T-cell (primary cell): ENCODE data around the gene MAP4. TPM values are rescaled to one million over a fixed set of nuclear protein-coding genes. Genes with fewer than 3 reads are reported as not detected.

ENCODE experiments used
- ATAC-seq, 4 experiments: fragments of 200-7000 bp in 3 of 4; fragments of 150-1000 bp in 1 of 4; cut with Tn5 transposase; replicated peaks in 1 of 4; 1 replicate in 3 of 4; 2 replicates in 1 of 4; pipeline ENCODE4 v1.10.0; 2021; ENCODE audit warnings: moderate library complexity in 3 of 4, mild to moderate bottlenecking in 2 of 4, moderate number of reproducible peaks in 1 of 4
- CTCF ChIA-PET, 2 donors: fragments of 300-600 bp; sonication (Branson Sonifier 250); formaldehyde crosslinking; loops; one replicate each; lab custom pipeline; 2022; ENCODE audit warnings: antibody characterized with exemption in 2 of 2; lab: Charles Lee
- POLR2A ChIA-PET, 2 donors: fragments of 300-600 bp; sonication (Branson Sonifier 250); formaldehyde crosslinking; loops; one replicate each; lab custom pipeline; 2022; ENCODE audit warnings: antibody characterized with exemption in 2 of 2; lab: Charles Lee
- DNase-seq, 35 experiments: peaks; one replicate each; pipeline versions ENCODE4 v3.0.0 to v3.0.0-alpha.2; 2013 to 2023
- H3K27ac ChIP-seq: one replicate; pipeline ENCODE4 v1.5.1; 2013; ENCODE audit warnings: low read length
- H3K27me3 ChIP-seq, 2 experiments: replicated peaks in 1 of 2; 1 replicate in 1 of 2; 2 replicates in 1 of 2; pipeline versions ENCODE4 v1.6.1 to v1.7.0; 2013; ENCODE audit warnings: low read length in 1 of 2, mixed read lengths in 1 of 2; ENCODE audit not compliant: control insufficient read depth in 2 of 2, insufficient read depth in 2 of 2; ENCODE audit errors: extremely low read depth in 1 of 2
- H3K36me3 ChIP-seq, 2 donors: 1 replicate in 1 of 2; 2 replicates in 1 of 2; pipeline versions ENCODE4 v1.6.1 to v1.7.0; 2013; ENCODE audit warnings: low read length in 1 of 2; ENCODE audit not compliant: control insufficient read depth in 2 of 2, insufficient read depth in 1 of 2; ENCODE audit errors: extremely low read depth in 1 of 2
- H3K4me1 ChIP-seq, 2 experiments: 1 replicate in 1 of 2; 2 replicates in 1 of 2; pipeline versions ENCODE4 v1.6.1 to v1.7.0; 2013; ENCODE audit warnings: low read length in 2 of 2, mixed read lengths in 1 of 2; ENCODE audit not compliant: insufficient read depth in 2 of 2, control insufficient read depth in 1 of 2; ENCODE audit errors: extremely low read depth in 1 of 2
- H3K4me3 ChIP-seq, 2 donors: 1 replicate in 1 of 2; 2 replicates in 1 of 2; pipeline versions ENCODE4 v1.5.1 to v1.7.0; 2013; ENCODE audit warnings: mild to moderate bottlenecking in 2 of 2, low read length in 1 of 2, moderate library complexity in 1 of 2; ENCODE audit not compliant: control insufficient read depth in 1 of 2; ENCODE audit errors: extremely low read depth in 1 of 2
- H3K9me3 ChIP-seq: 2 replicates; pipeline ENCODE4 v1.7.0; 2013
- H3K27ac Mint-ChIP-seq, 2 donors: one replicate each; pipeline ENCODE4 v1.8.0; 2020 to 2021; ENCODE audit warnings: mild to moderate bottlenecking in 2 of 2, mixed read lengths in 2 of 2
- H3K27me3 Mint-ChIP-seq, 2 donors: one replicate each; pipeline ENCODE4 v1.8.0; 2021 to 2022; ENCODE audit warnings: mixed read lengths in 2 of 2
- H3K36me3 Mint-ChIP-seq: one replicate; pipeline ENCODE4 v1.8.0; 2021; ENCODE audit warnings: mixed read lengths
- H3K4me1 Mint-ChIP-seq, 3 donors: one replicate each; pipeline ENCODE4 v1.8.0; 2020 to 2022; ENCODE audit warnings: mixed read lengths in 3 of 3, mild to moderate bottlenecking in 1 of 3
- H3K4me3 Mint-ChIP-seq, 3 donors: one replicate each; pipeline ENCODE4 v1.8.0; 2020 to 2022; ENCODE audit warnings: mild to moderate bottlenecking in 3 of 3, mixed read lengths in 3 of 3, moderate library complexity in 3 of 3
- H3K9me3 Mint-ChIP-seq, 3 donors: one replicate each; pipeline ENCODE4 v1.8.0; 2020 to 2022; ENCODE audit warnings: mixed read lengths in 3 of 3
- WGBS: methylation state at CpG from one replicate; pipeline ENCODE4 v1.1.5; 2013; ENCODE audit warnings: missing lambda C conversion rate; ENCODE audit not compliant: insufficient coverage; 5-methylcytosine and 5-hydroxymethylcytosine counted together
- total RNA-seq, 35 experiments: library from RNA in 6 of 35; stranded (reverse) in 6 of 35; fragments of 120-200 nt in 1 of 35; gene quantifications; one replicate each; pipeline versions ENCODE4 v1.2.1 to v1.2.4 and lab custom pipeline; 2013 to 2026

Gene MAP4
- total RNA-seq, 5 donors from 2014 or later (not counting 1 experiment from before 2014, with no cell fraction given), result 60.7 to 85.1 (median 76.7) TPM

GRCh38 chr3:47901280-47901833, 114.9 kb downstream of the MAP4 start:
- POLR2A ChIA-PET, result interaction anchor here in 1 of 2 donors (0.6 kb wide), 1 partner anchor 177 kb away, joined by 3 read pairs; no protein-coding TSS in a partner anchor
- WGBS, result 100% methylated on average over 3 of the region's 7 CpGs
- DNase-seq, result no peak
- no peaks in the 10 kb centered on the region for H3K27me3 Mint-ChIP-seq
- H3K27me3 ChIP-seq, result no peaks in the 10 kb centered on the region
- no peak overlapping the region for H3K27ac ChIP-seq
- no peaks in the 10 kb centered on the region for H3K9me3 Mint-ChIP-seq
- peaks cover 0 to 3% of the 10 kb centered on the region in 2 experiments for H3K4me1 ChIP-seq
- no peak overlapping the region for H3K27ac Mint-ChIP-seq
- peaks cover 10 to 19% (median 10%) of the 10 kb centered on the region in 3 donors for H3K4me1 Mint-ChIP-seq
- CTCF ChIA-PET, result interaction anchor here in 1 of 2 donors (1.1 kb wide), 1 partner anchor 89 kb away, joined by 5 read pairs; no protein-coding TSS in a partner anchor
- no peaks in the 10 kb centered on the region for H3K9me3 ChIP-seq
- no peak overlapping the region for H3K4me3 ChIP-seq
- no peak overlapping the region for H3K4me3 Mint-ChIP-seq
- H3K36me3 ChIP-seq, result peaks cover 0 to 2% of the 10 kb centered on the region in 2 donors
- no peak for ATAC-seq
- H3K36me3 Mint-ChIP-seq, result peaks cover 13% of the 10 kb centered on the region

DNA sequence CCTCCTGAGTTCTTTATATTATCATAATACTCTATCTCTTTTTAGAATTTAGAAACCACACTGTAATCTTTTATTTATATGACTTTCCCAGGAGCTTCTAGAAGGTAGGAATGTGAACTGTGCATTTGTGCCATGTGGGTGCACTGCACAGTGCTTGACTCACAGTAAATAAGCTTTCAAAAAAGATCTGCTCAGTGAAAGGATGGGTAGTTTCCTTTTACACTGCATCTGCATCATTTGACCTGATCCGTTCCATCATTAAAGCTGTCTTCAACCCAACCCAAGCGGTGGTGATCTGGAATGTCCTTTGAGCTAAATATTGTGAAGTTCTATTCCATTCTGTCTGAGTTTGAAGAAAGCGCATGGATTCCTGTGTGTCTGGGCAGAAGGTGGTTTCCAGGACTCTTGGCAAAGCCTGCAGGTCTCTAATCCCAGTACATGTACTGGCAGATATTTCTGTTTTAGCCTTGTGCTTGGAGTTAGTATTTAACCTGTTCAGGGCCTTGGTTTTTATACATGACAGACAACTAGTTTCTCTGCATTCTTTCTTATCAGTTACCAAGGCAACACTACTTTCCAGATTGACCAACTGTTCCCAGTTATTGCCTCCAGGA, 116.6 kb downstream of the MAP4 start:
- no peak for DNase-seq
- Mint-ChIP-seq H3K4me1 (peaks cover 10 to 19% (median 10%) of the 10 kb centered on the region in 3 donors), H3K9me3 (no peaks in the 10 kb centered on the region), H3K36me3 (peaks cover 9% of the 10 kb centered on the region), H3K27ac (no peak overlapping the region), H3K4me3 (no peak overlapping the region), H3K27me3 (no peaks in the 10 kb centered on the region)
- POLR2A ChIA-PET, result interaction anchor here in 1 of 2 donors (0.6 kb wide), 1 partner anchor 15 kb away, joined by 4 read pairs; no protein-coding TSS in a partner anchor
- no peaks in the 10 kb centered on the region for H3K27me3 ChIP-seq
- CTCF ChIA-PET, result no interaction called here
- H3K36me3 ChIP-seq, result peaks cover 0 to 7% of the 10 kb centered on the region in 2 donors
- ATAC-seq, result no peak
- H3K27ac ChIP-seq, result no peak overlapping the region
- H3K4me1 ChIP-seq, result peaks cover 0 to 3% of the 10 kb centered on the region in 2 experiments
- no peaks in the 10 kb centered on the region for H3K9me3 ChIP-seq
- WGBS, result 100% methylated on average over 1 of the region's 3 CpGs
- H3K4me3 ChIP-seq, result no peak overlapping the region

DNA sequence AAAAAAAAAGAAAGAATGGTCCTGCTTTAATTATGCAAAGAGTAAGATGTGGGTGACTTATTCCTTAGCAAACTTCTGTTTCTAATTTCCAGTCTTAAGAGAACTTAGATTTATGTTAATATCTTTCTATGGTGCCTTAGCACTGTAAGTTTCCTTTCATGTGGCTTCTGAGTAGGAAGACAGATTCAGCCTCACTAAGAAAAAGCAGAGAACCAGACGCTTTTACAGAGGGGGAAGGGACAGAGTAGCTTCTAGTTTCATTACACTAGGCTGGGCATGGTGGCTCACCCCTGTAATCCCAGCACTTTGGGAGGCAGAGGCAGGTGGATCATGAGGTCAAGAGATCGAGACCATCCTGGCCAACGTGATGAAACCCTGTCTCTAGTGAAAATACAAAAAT, 118.3 kb downstream of the MAP4 start:
- Histone ChIP-seq H3K9me3 (no peaks in the 10 kb centered on the region), H3K36me3 (peaks cover 0 to 7% of the 10 kb centered on the region in 2 donors), H3K27ac (no peak overlapping the region), H3K4me3 (no peak overlapping the region), H3K27me3 (no peaks in the 10 kb centered on the region), H3K4me1 (peaks cover 0 to 3% of the 10 kb centered on the region in 2 experiments)
- peak overlapping the region in 1 of 3 donors; percentile 42 for H3K4me3 Mint-ChIP-seq
- 49% methylated on average over 3 of the region's 3 CpGs for WGBS
- ChIA-PET CTCF (interaction anchor here in 1 of 2 donors (0.5 kb wide), 1 partner anchor 66 kb away, joined by 3 read pairs; no protein-coding TSS in a partner anchor), POLR2A (no interaction called here)
- H3K27ac Mint-ChIP-seq, result no peak overlapping the region
- no peaks in the 10 kb centered on the region for H3K9me3 Mint-ChIP-seq
- H3K36me3 Mint-ChIP-seq, result peaks cover 16% of the 10 kb centered on the region
- no peaks in the 10 kb centered on the region for H3K27me3 Mint-ChIP-seq
- peak in 3 of 4 experiments; percentile 53 to 76 (median 63) for ATAC-seq
- peaks cover 10 to 19% (median 10%) of the 10 kb centered on the region in 3 donors for H3K4me1 Mint-ChIP-seq
- DNase-seq, result peak in 2 of 35 experiments; percentile 3 to 4

DNA sequence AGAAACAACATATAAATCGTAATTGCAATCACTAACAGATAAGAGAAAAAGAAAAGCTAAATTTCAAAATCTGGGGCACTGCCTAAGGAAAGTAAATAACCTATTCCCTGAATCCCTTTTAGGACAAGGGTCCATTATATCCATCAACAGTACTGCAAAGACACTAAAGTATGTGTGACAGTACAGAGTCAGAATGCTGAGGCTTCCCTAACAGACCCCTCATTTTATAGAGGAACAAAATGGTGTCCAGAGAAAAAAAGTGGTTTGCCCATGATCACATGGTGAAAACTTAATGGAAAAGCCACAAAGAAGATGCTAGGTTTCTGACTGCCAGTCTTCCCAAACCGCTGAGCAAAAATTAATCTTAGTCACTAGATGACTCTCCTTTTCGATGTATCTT, 119.5 kb downstream of the MAP4 start:
- Histone ChIP-seq H3K27me3 (no peaks in the 10 kb centered on the region), H3K4me1 (peaks cover 0 to 3% of the 10 kb centered on the region in 2 experiments), H3K9me3 (no peaks in the 10 kb centered on the region), H3K27ac (no peak overlapping the region), H3K36me3 (peaks cover 2 to 11% of the 10 kb centered on the region in 2 donors), H3K4me3 (no peak overlapping the region)
- DNase-seq, result no peak
- Mint-ChIP-seq H3K4me3 (no peak overlapping the region), H3K4me1 (peaks cover 10 to 19% (median 10%) of the 10 kb centered on the region in 3 donors), H3K36me3 (peaks cover 28% of the 10 kb centered on the region), H3K9me3 (no peaks in the 10 kb centered on the region), H3K27me3 (no peaks in the 10 kb centered on the region), H3K27ac (no peak overlapping the region)
- WGBS, result no CpG with 5 or more reads among the region's 3 CpGs
- ChIA-PET POLR2A (no interaction called here), CTCF (no interaction called here)
- no peak for ATAC-seq

DNA sequence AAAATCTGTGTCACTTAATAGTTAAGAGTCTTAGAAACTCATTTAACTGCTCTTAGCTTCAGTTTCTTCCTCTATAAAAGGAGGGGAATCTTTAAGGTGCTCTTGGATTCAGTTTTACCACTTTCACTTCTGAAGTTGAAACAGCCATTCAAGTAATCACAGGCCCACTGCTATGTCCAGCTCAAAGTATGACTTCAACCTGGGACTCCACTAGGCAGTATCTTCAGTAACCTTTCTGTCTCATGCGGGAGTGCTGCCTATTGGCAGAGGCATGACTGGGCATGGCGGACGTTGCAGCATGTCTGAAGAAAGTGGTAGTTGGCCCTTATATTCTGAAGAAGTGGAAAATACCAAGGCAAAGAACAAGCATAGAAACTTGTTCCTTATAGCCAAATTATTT, 121.0 kb downstream of the MAP4 start:
- H3K27ac ChIP-seq, result no peak overlapping the region
- Mint-ChIP-seq H3K27me3 (no peaks in the 10 kb centered on the region), H3K4me3 (no peak overlapping the region), H3K36me3 (peaks cover 35% of the 10 kb centered on the region), H3K27ac (no peak overlapping the region), H3K9me3 (no peaks in the 10 kb centered on the region), H3K4me1 (peaks cover 10 to 19% (median 10%) of the 10 kb centered on the region in 3 donors)
- ATAC-seq (no peak), DNase-seq (no peak)
- ChIA-PET CTCF (no interaction called here), POLR2A (no interaction called here)
- 100% methylated on average over 1 of the region's 3 CpGs for WGBS
- H3K4me1 ChIP-seq, result peaks cover 0 to 3% of the 10 kb centered on the region in 2 experiments
- no peak overlapping the region for H3K4me3 ChIP-seq
- no peaks in the 10 kb centered on the region for H3K27me3 ChIP-seq
- no peaks in the 10 kb centered on the region for H3K9me3 ChIP-seq
- H3K36me3 ChIP-seq, result peaks cover 8 to 19% of the 10 kb centered on the region in 2 donors

- H3K9me3 Mint-ChIP-seq, result no peaks in the 10 kb centered on the region
- peaks cover 8 to 17% of the 10 kb centered on the region in 2 donors for H3K36me3 ChIP-seq
- ChIA-PET POLR2A (interaction anchor here (0.6 kb wide), 2 partner anchors 35 to 115 kb away, joined by 5 read pairs; no protein-coding TSS in a partner anchor), CTCF (no interaction called here)
- H3K36me3 Mint-ChIP-seq, result peaks cover 51% of the 10 kb centered on the region
- no peak overlapping the region for H3K27ac ChIP-seq
- DNase-seq, result no peak
- no peak for ATAC-seq
- H3K27me3 Mint-ChIP-seq, result no peaks in the 10 kb centered on the region
- H3K4me3 Mint-ChIP-seq, result no peak overlapping the region
- H3K4me3 ChIP-seq, result no peak overlapping the region
- WGBS, result 96% methylated on average over 10 of the region's 15 CpGs
- no peaks in the 10 kb centered on the region for H3K9me3 ChIP-seq
- no peaks in the 10 kb centered on the region for H3K27me3 ChIP-seq
- no peaks in the 10 kb centered on the region for H3K4me1 ChIP-seq
- no peak overlapping the region for H3K27ac Mint-ChIP-seq
- peaks cover 0 to 3% (median under 1%) of the 10 kb centered on the region in 3 donors for H3K4me1 Mint-ChIP-seq
Measured at GRCh38 chr3:47892286-47893040, 123.8 kb downstream of the MAP4 start.
